ENCODE data around the gene SUFU. TPM values are rescaled to one million over a fixed set of nuclear protein-coding genes. Genes with fewer than 3 reads are reported as not detected.
A peak's percentile ranks its signal among the peaks of the same experiment; 100 is the strongest.

SUFU gene
- total RNA-seq, 1 donor from 2014 or later, result 11.5 TPM

DNA sequence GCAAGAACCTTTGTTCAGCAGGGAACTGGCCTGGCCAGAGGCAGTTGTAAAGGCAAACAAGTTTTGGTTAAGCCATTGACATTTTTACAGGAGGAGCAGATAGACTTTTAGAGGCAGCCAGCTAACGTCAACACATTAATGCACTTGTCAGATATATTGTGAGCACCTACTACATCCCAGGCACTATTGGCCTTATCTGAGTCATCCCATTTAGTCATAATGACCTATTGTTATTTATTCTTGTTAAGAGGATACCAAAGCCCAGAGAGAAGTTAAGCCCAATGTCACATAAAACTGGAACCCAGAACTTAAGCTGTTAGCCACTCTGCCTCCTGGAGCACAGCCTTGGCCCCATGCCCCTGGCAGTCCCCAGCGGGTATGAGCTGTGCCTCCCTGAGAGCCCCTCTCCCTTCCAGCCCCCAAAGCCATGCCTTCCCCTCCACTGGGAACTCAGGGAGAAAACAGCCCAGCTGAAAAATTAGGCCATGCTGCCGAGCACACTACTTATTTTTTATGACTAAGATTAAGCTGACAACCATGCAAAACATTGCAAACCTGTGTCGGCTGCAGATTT is 107.8 kb downstream of the SUFU start:
- Histone ChIP-seq H3K79me2 (ENCODE audit: low read depth) (no peaks in the 10 kb centered on the region), H3K36me3 (no peaks in the 10 kb centered on the region), H3K4me3 (no peak overlapping the region), H3K27me3 (no peaks in the 10 kb centered on the region), H3F3A (ENCODE audit: low read depth) (no peaks in the 10 kb centered on the region), H3K9ac (no peak overlapping the region), H3K4me1 (peaks cover 3% of the 10 kb centered on the region), H4K20me1 (ENCODE audit: low read depth) (peaks cover 8% of the 10 kb centered on the region), H2AFZ (replicated peaks) (no peak overlapping the region), H3K27ac (no peak overlapping the region), H3K4me2 (no peak overlapping the region), H3K9me3 (ENCODE audit: low read depth) (no peaks in the 10 kb centered on the region)
- peaks cover 13% of the 10 kb centered on the region for H3K36me3 Mint-ChIP-seq
- H3K27ac Mint-ChIP-seq, result peak overlapping the region; percentile 91
- no peaks in the 10 kb centered on the region for H3K9me3 Mint-ChIP-seq
- peaks cover 34% of the 10 kb centered on the region for H3K4me1 Mint-ChIP-seq
- no peaks in the 10 kb centered on the region for H3K27me3 Mint-ChIP-seq (ENCODE audit: insufficient read depth, low read depth)
- H3K4me3 Mint-ChIP-seq, result no peak overlapping the region
- no peak for DNase-seq (ENCODE audit: low spot score)
- no peak for TF ChIP-seq EZH2phosphoT487 (IDR thresholded peaks at IDR 0.05)
- TF ChIP-seq, protein P1, sequence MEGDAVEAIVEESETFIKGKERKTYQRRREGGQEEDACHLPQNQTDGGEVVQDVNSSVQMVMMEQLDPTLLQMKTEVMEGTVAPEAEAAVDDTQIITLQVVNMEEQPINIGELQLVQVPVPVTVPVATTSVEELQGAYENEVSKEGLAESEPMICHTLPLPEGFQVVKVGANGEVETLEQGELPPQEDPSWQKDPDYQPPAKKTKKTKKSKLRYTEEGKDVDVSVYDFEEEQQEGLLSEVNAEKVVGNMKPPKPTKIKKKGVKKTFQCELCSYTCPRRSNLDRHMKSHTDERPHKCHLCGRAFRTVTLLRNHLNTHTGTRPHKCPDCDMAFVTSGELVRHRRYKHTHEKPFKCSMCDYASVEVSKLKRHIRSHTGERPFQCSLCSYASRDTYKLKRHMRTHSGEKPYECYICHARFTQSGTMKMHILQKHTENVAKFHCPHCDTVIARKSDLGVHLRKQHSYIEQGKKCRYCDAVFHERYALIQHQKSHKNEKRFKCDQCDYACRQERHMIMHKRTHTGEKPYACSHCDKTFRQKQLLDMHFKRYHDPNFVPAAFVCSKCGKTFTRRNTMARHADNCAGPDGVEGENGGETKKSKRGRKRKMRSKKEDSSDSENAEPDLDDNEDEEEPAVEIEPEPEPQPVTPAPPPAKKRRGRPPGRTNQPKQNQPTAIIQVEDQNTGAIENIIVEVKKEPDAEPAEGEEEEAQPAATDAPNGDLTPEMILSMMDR (IDR thresholded peaks at IDR 0.05), result no peak
- no peak for TF ChIP-seq EZH2 (IDR thresholded peaks at IDR 0.05)

DNA sequence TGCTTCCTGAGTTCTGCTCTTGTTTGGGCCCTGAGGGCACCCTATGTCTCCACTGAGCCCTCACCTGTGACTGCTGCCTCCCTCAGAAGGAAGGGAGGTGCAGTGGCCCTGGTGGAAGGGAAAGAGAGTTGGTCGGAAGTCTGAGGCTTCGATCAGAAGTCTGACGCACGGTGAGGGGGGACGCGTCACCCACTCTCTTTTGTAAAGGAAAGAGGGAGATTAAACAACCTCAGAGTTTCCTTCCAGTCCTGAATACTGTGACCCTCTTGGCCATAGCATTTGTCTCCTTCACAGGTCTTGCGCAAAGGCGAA is 109.1 kb downstream of the SUFU start:
- Histone ChIP-seq H3K4me2 (no peak overlapping the region), H3F3A (ENCODE audit: low read depth) (no peaks in the 10 kb centered on the region), H3K9me3 (ENCODE audit: low read depth) (no peaks in the 10 kb centered on the region), H2AFZ (replicated peaks) (no peak overlapping the region), H3K9ac (no peak overlapping the region), H4K20me1 (ENCODE audit: low read depth) (peaks cover 8% of the 10 kb centered on the region), H3K36me3 (no peaks in the 10 kb centered on the region), H3K4me1 (peaks cover 3% of the 10 kb centered on the region), H3K27ac (no peak overlapping the region), H3K4me3 (no peak overlapping the region), H3K79me2 (ENCODE audit: low read depth) (no peaks in the 10 kb centered on the region), H3K27me3 (no peaks in the 10 kb centered on the region)
- Mint-ChIP-seq H3K4me1 (peaks cover 34% of the 10 kb centered on the region), H3K27me3 (ENCODE audit: insufficient read depth, low read depth) (no peaks in the 10 kb centered on the region), H3K27ac (peak overlapping the region; percentile 96), H3K9me3 (no peaks in the 10 kb centered on the region), H3K4me3 (no peak overlapping the region), H3K36me3 (peaks cover 22% of the 10 kb centered on the region)
- no peak for TF ChIP-seq EZH2phosphoT487 (IDR thresholded peaks at IDR 0.05)
- TF ChIP-seq, protein P1 (IDR thresholded peaks at IDR 0.05), result no peak
- no peak for TF ChIP-seq EZH2 (IDR thresholded peaks at IDR 0.05)
- no peak for DNase-seq (ENCODE audit: low spot score)

DNA sequence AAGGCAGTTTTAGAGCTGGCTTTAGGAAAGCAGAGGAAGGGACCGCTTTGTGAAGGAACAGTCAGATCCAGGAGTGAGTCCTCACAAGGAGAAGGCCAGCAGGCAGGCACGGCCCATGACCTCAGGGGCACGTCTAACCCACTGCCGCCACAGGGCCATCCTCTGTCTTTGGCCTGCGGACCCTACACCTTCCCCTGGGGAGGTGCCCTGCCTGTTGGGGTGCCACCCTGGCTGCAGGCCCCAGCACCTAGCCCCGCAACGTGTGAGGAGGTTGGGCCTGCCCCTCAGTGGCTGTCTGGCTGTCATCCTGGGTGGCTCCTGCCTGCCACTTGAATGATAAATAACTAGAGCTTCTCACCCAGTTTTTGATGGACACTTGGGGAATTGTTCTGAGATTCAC is 109.5 kb downstream of the SUFU start:
- Histone ChIP-seq H3K27ac (no peak overlapping the region), H2AFZ (replicated peaks) (no peak overlapping the region), H3K4me2 (no peak overlapping the region), H4K20me1 (ENCODE audit: low read depth) (peaks cover 6% of the 10 kb centered on the region), H3K27me3 (no peaks in the 10 kb centered on the region), H3K9me3 (ENCODE audit: low read depth) (no peaks in the 10 kb centered on the region), H3K79me2 (ENCODE audit: low read depth) (no peaks in the 10 kb centered on the region), H3K36me3 (no peaks in the 10 kb centered on the region), H3F3A (ENCODE audit: low read depth) (no peaks in the 10 kb centered on the region), H3K9ac (no peak overlapping the region), H3K4me1 (peaks cover 6% of the 10 kb centered on the region), H3K4me3 (no peak overlapping the region)
- Mint-ChIP-seq H3K4me1 (peaks cover 37% of the 10 kb centered on the region), H3K27ac (peak overlapping the region; percentile 96), H3K4me3 (peak overlapping the region; percentile 41), H3K36me3 (peaks cover 26% of the 10 kb centered on the region), H3K27me3 (ENCODE audit: insufficient read depth, low read depth) (no peaks in the 10 kb centered on the region), H3K9me3 (no peaks in the 10 kb centered on the region)
- TF ChIP-seq, protein P1 (IDR thresholded peaks at IDR 0.05), result no peak
- no peak for TF ChIP-seq EZH2 (IDR thresholded peaks at IDR 0.05)
- TF ChIP-seq EZH2phosphoT487 (IDR thresholded peaks at IDR 0.05), result no peak
- no peak for DNase-seq (ENCODE audit: low spot score)
